PFSK-1 (cell line): Measurements from ENCODE around the gene SEPTIN1.

Source experiments
- FOXP2 ChIP-seq: optimal IDR thresholded peaks from 2 replicates; pipeline ENCODE3; 2011; ENCODE audit warnings: borderline replicate concordance, control low read depth, inconsistent platforms; ENCODE audit not compliant: insufficient read depth; ENCODE audit errors: extremely low read length, extremely low read depth
- POLR2AphosphoS5 ChIP-seq: IDR thresholded peaks from 2 replicates; pipeline ENCODE4 v1.6.1; 2012; ENCODE audit warnings: low read depth, mild to moderate bottlenecking, control low read depth, low read length, moderate library complexity
- SIN3A ChIP-seq: IDR thresholded peaks from 2 replicates; pipeline ENCODE4 v1.6.1; 2012; ENCODE audit warnings: mild to moderate bottlenecking, low read length, moderate library complexity, borderline replicate concordance; ENCODE audit not compliant: insufficient read depth
- TAF1 ChIP-seq: IDR thresholded peaks from 2 replicates; pipeline ENCODE4 v1.6.1; 2012; ENCODE audit warnings: low read length, control low read depth, borderline replicate concordance; ENCODE audit not compliant: insufficient read depth
- TF ChIP-seq, protein P1 (sequence below), 2 experiments: IDR thresholded peaks; 2 replicates each; pipeline versions ENCODE4 v1.6.1 to v1.8.0; 2011 to 2012; ENCODE audit warnings: low read depth in 2 of 2, low read length in 2 of 2, control low read depth in 1 of 2, inconsistent platforms in 1 of 2, mild to moderate bottlenecking in 1 of 2, moderate library complexity in 1 of 2; ENCODE audit not compliant: insufficient read depth in 1 of 2

SEPTIN1 gene

DNA sequence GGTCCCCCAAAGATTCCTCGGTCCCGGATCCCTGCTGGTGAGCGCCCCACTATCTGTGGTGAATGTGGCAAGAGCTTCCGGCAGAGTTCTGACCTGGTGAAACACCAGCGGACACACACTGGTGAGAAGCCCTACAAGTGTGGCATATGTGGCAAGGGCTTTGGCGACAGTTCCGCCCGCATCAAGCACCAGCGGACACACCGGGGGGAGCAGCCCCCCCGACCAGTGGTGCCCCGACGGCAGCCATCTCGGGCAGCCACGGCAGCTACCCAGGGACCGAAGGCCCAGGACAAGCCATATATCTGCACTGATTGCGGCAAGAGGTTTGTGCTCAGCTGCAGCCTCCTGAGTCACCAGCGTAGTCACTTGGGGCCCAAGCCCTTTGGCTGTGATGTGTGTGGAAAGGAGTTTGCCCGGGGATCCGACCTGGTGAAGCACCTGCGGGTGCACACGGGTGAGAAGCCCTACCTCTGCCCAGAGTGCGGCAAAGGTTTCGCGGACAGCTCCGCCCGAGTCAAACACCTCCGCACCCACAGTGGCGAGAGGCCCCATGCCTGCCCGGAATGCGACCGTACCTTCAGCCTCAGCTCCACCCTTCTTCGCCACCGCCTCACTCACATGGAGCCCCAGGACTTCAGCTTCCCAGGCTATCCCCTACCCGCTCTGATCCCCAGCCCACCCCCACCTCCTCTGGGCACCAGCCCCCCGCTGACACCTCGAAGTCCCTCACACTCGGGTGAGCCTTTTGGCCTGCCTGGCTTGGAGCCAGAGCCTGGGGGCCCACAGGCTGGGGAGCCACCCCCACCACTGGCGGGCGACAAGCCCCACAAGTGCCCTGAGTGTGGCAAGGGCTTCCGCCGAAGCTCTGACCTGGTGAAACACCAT is 15.7 kb upstream of the SEPTIN1 start:
- TF ChIP-seq POLR2AphosphoS5 (no peak), SIN3A (no peak), FOXP2 (no peak), TAF1 (no peak)
- TF ChIP-seq, protein P1, sequence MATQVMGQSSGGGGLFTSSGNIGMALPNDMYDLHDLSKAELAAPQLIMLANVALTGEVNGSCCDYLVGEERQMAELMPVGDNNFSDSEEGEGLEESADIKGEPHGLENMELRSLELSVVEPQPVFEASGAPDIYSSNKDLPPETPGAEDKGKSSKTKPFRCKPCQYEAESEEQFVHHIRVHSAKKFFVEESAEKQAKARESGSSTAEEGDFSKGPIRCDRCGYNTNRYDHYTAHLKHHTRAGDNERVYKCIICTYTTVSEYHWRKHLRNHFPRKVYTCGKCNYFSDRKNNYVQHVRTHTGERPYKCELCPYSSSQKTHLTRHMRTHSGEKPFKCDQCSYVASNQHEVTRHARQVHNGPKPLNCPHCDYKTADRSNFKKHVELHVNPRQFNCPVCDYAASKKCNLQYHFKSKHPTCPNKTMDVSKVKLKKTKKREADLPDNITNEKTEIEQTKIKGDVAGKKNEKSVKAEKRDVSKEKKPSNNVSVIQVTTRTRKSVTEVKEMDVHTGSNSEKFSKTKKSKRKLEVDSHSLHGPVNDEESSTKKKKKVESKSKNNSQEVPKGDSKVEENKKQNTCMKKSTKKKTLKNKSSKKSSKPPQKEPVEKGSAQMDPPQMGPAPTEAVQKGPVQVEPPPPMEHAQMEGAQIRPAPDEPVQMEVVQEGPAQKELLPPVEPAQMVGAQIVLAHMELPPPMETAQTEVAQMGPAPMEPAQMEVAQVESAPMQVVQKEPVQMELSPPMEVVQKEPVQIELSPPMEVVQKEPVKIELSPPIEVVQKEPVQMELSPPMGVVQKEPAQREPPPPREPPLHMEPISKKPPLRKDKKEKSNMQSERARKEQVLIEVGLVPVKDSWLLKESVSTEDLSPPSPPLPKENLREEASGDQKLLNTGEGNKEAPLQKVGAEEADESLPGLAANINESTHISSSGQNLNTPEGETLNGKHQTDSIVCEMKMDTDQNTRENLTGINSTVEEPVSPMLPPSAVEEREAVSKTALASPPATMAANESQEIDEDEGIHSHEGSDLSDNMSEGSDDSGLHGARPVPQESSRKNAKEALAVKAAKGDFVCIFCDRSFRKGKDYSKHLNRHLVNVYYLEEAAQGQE (IDR thresholded peaks at IDR 0.05; ENCODE audit: insufficient read depth in 1 of 2, low read depth in 2 of 2, low read length in 2 of 2) = no peak

DNA sequence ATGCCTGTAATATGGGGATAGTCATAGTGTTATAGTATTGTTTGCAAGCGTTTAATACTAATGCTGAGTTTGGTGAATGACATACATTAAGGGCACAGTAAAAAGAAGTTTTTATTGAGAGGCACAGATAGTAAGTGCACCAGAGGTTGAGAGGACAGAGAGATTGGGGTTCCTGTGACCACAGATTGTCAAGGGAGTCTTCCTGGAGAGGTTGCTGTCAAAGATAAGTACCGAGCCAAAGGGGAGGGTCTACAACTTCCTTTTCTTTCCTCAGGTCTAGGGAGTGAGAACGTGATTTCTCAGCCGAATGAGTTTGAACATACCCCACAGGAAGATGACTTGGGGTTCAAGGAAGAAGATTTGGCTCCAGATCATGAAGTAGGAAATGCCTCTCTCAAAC is 14.7 kb upstream of the SEPTIN1 start:
- TF ChIP-seq FOXP2 (no peak), SIN3A (no peak), POLR2AphosphoS5 (no peak)
- TF ChIP-seq, protein P1 (IDR thresholded peaks at IDR 0.05; ENCODE audit: insufficient read depth in 1 of 2, low read depth in 2 of 2, low read length in 2 of 2) = no peak

DNA sequence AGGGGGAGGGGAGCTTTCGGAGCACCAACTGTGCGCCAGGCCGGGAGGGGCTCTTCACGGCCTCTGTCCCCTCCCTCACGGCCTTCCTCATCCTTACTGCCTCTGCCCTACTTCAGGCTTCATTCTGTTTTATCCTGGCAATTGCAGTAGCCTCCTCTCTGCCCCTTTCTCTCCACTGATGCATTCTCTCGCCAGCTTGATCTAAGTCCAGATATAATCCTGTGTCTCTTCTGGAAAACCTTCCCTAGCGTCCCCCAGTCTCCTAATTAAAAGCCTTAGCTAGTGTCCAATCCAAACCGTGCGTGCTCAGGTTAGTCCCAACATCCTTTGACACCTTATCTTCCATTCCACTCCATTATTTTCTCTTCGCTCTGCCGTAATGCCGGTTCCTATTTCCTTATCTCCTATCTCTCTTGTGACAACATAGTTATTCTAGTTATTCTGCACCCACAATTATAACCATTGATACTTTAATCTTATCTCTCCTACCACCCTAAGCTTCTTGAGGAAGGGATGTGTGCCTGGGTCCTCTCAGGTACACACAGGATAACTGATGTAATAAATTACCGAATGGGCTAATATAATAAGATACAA is 13.7 kb upstream of the SEPTIN1 start:
- TF ChIP-seq TAF1 (no peak), POLR2AphosphoS5 (0 out of 2 replicates have a peak, but pooled peaks have one; percentile 23)

DNA sequence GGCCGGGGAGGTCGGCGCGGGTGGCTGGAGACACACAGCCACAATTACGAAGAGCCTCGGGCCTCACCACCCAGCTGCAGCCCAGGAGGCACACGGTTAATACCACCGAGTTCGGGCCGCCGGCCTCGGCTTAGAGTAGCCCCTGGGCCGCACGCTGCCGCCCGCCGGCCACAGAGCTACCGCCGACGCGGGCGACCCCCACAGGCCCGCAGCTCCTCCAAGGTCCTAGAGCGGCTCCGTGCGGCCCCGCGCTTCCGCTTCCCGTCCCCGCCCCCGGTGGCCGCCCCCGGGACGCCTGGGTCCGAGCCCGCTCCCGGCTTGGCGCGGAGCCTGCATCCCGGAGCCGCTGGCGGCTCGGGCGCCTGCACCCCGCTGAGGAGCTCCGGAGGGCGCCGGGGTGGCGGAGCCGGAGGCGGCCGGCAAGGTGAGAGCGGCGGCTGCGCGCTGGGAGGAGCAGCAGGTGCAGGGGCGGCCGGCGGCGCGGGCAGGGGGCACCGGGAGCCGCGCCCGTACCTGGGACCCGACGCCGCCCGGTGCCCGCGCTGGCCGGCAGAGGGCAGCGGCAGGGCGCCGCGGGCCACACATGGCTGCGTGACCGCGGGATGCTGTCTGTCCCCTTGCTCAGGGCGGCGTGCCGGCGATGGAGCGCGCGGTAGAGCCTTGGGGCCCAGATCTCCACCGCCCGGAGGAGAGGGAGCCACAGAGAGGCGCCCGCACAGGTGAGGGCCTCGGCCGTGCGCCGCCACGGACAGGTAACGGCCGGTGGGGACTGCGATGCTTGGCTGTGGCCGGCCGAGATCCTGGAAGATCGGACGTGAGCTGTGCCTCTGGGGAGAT is 13.0 kb upstream of the SEPTIN1 start, which contains the start of gene ZNF48:
Gene ZNF48, plus strand, starts transcription at position 266 of the 837 bp plus-strand sequence. Its CDS starts 375 bp downstream, at position 641.
- TF ChIP-seq FOXP2 (peak; percentile 52), POLR2AphosphoS5 (no peak), TAF1 (no peak), SIN3A (0 out of 2 replicates have a peak, but pooled peaks have one; percentile 72)
- TF ChIP-seq, protein P1 (IDR thresholded peaks at IDR 0.05; ENCODE audit: insufficient read depth in 1 of 2, low read depth in 2 of 2, low read length in 2 of 2) = no peak

DNA sequence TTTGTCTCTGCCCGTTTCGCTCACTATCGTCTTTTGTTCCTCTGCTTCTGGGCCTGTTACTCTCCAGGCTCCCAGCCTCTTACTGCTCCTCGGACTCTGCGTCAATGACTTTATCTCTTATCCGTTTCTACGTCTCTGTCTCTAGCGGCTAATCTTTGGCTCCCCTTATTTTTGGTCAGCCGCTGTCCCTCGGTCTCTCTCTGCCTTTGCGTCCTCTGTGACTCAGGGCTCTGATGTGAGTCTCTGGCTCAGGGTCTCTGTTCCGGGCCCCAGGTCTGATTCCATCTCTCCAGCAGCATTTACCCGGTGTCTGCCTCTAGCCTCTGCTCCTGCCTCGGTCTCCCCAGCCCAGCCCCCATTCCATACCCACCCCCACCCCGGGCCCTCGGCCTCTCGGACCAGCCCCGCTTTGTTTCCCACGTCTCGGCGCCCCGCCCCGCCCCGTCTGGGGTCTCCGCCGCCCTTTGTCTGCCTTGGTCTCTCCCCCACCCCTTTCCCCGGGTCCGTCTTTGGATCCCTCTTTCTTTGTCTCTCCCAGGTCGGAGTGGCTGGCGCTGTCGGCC is 12.3 kb upstream of the SEPTIN1 start:
- TF ChIP-seq TAF1 = no peak
- no peak for TF ChIP-seq POLR2AphosphoS5
- no peak for TF ChIP-seq SIN3A
- TF ChIP-seq FOXP2 = no peak
- TF ChIP-seq, protein P1 (IDR thresholded peaks at IDR 0.05; ENCODE audit: insufficient read depth in 1 of 2, low read depth in 2 of 2, low read length in 2 of 2) = no peak
